K562 (cell line): ENCODE data around the gene SCNN1A. TPM values are rescaled to one million over a fixed set of nuclear protein-coding genes. Genes with fewer than 3 reads are reported as not detected.

Experiments
- BDP1 ChIP-seq: IDR thresholded peaks from 3 replicates; pipeline ENCODE4 v1.6.1; 2011; ENCODE audit not compliant: insufficient read length, insufficient read depth
- KAT2B ChIP-seq: IDR thresholded peaks from one replicate; pipeline ENCODE4 v1.6.1; 2012; ENCODE audit warnings: low read depth, mild to moderate bottlenecking, control low read depth, inconsistent platforms, low read length, moderate library complexity
- KDM1A ChIP-seq, 2 experiments: fragments of 450-650 bp; IDR thresholded peaks; 2 replicates each; pipeline ENCODE4 v1.6.1; 2016; ENCODE audit warnings: mild to moderate bottlenecking in 2 of 2
- LEF1 ChIP-seq: fragments of 450-650 bp; IDR thresholded peaks from 2 replicates; pipeline ENCODE4 v1.6.1; 2016; ENCODE audit warnings: mild to moderate bottlenecking
- NCOA1 ChIP-seq: fragments of 450-650 bp; IDR thresholded peaks from 2 replicates; pipeline ENCODE4 v1.6.1; 2016; ENCODE audit warnings: low read depth
- NELFE ChIP-seq: IDR thresholded peaks from 2 replicates; pipeline ENCODE4 v1.6.1; 2011; ENCODE audit warnings: mild to moderate bottlenecking; ENCODE audit not compliant: insufficient read depth, insufficient read length
- NRF1 ChIP-seq, 2 experiments: fragments of 450-650 bp; IDR thresholded peaks in 1 of 2; conservative IDR thresholded peaks in 1 of 2; 2 replicates each; pipeline ENCODE4 v1.6.1; 2014; ENCODE audit warnings: mild to moderate bottlenecking in 2 of 2
- PHTF2 ChIP-seq: fragments of 250-450 bp; sonication (Bioruptor Pico); IDR thresholded peaks from 2 replicates; pipeline ENCODE4 v1.5.0; 2021; ENCODE audit warnings: mild to moderate bottlenecking
- PTRF ChIP-seq: fragments of 450-650 bp; IDR thresholded peaks from 2 replicates; pipeline ENCODE4 v1.6.1; 2016; ENCODE audit warnings: mild to moderate bottlenecking, missing genetic modification characterization, missing compliant biosample characterization
- RCOR1 ChIP-seq, 2 experiments: IDR thresholded peaks; 2 replicates each; pipeline ENCODE4 v1.6.1; 2012; ENCODE audit warnings: low read depth in 2 of 2, low read length in 2 of 2, borderline replicate concordance in 1 of 2, improper control_type of control experiment in 1 of 2
- SPI1 ChIP-seq: IDR thresholded peaks from 2 replicates; pipeline ENCODE4 v1.6.1; 2011; ENCODE audit warnings: low read depth, low read length, control low read depth, borderline replicate concordance
- TCF3 ChIP-seq: sonication (generic); formaldehyde crosslinking; IDR thresholded peaks from 2 replicates; pipeline ENCODE4 v1.4.0; 2020; ENCODE audit warnings: mild to moderate bottlenecking, missing genetic modification reagents
- TSC22D4 ChIP-seq: fragments of 450-650 bp; IDR thresholded peaks from 2 replicates; pipeline ENCODE4 v1.6.1; 2016; ENCODE audit warnings: missing genetic modification characterization, missing biosample characterization, control low read depth
- polyA plus RNA-seq, 8 experiments: library from polyadenylated mRNA; depleted of rRNA in 4 of 8; stranded (reverse) in 5 of 8; unstranded in 3 of 8; fragments of >200 nt; fragmentation: Nextera tagmentation in 2 of 8; fragmentation: Illumina TruSeq in 1 of 8; extraction: Ambion mirVana in 2 of 8; extraction: Trizol in 1 of 8; gene quantifications; 2 replicates each; pipeline versions ENCODE4 v1.2.1 to v1.2.3, GENCODE V29; 2011 to 2014; ENCODE audit warnings: inconsistent platforms in 1 of 8, missing spikeins in 1 of 8
- total RNA-seq, 7 experiments: library from RNA; depleted of rRNA in 6 of 7; stranded (reverse); fragments of >200 nt in 6 of 7; fragmentation: Illumina TruSeq in 2 of 7; extraction: Trizol in 2 of 7; gene quantifications; 2 replicates each; pipeline versions ENCODE4 v1.2.1 to v1.2.3, GENCODE V29; 2011 to 2021; ENCODE audit warnings: low replicate concordance in 1 of 7
- TF ChIP-seq, protein P1 (sequence below): fragments of 250-450 bp; sonication (Bioruptor Pico); IDR thresholded peaks from 2 replicates; pipeline ENCODE4 v1.4.0; 2020; ENCODE audit warnings: mild to moderate bottlenecking, moderate library complexity
- TF ChIP-seq, protein P2 (sequence below), 2 experiments: fragments of 200-800 bp in 1 of 2; sonication (Bioruptor generic) in 1 of 2; sonication (generic) in 1 of 2; formaldehyde crosslinking in 1 of 2; IDR thresholded peaks in 1 of 2; conservative IDR thresholded peaks in 1 of 2; 2 replicates each; pipeline versions ENCODE4 v1.5.0 to v1.6.1; 2016 to 2020; ENCODE audit warnings: missing compliant biosample characterization in 1 of 2, missing genetic modification characterization in 1 of 2, missing genetic modification reagents in 1 of 2
- TF ChIP-seq, protein P3 (sequence below): sonication (generic); formaldehyde crosslinking; IDR thresholded peaks from 2 replicates; pipeline ENCODE4 v1.8.1; 2022; ENCODE audit warnings: missing genetic modification reagents
- TF ChIP-seq, protein P4 (sequence below): fragments of 450-650 bp; formaldehyde crosslinking; IDR thresholded peaks from 2 replicates; pipeline ENCODE4 v1.4.0; 2020; ENCODE audit warnings: mild to moderate bottlenecking, mixed read lengths
- TF ChIP-seq, protein P5 (sequence below): sonication (generic); formaldehyde crosslinking; IDR thresholded peaks from 2 replicates; pipeline ENCODE4 v1.5.0; 2020; ENCODE audit warnings: missing genetic modification reagents

SCNN1A gene
- total and polyA plus RNA-seq, 9 of the 15 experiments (the other 6 are each of a cell fraction or from before 2014, with no cell fraction given), result 0.15 to 0.49 (median 0.32) TPM; not detected in 5

DNA sequence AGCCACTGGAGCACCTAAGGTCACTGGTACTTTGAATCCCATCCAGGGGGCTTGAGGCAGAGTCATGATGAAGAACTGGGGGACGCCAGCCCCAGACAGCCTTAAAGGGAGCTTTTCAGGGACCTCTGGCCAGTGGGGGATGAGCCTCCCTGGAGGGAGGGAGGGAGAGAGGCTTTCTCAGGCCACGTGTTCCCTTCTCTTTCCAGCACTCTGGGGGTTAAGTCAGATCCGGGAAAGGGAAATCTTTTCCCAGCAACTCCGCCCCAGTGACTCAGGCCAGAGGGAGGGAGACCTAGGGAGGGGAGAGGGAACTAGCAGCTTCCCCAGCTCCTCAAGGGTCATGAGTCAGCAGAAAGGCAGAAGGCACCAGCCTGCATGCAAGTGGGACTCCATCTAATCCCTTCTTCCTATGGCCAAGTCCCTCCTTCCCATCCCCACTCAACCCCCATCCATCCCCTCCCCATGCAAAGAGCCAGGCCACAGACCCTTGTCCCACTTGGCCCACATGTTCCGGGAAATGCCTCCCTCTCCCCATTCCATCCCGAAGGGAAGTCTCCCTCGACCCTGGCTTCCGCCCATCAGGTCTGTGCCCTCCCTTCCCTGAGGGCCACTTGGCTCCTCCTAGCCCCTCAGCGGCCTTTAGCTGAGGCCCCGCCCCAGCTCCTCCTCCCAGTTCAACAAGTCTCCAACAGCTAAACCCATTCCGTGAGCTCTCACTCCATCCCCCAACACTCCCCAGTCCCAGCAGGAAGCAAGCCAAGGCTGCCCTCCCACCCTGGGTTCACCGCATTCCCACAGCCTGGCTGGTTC lies 39.1 kb downstream of the SCNN1A start (continued):
- TF ChIP-seq PTRF (tag) (no peak), NCOA1 (peak; percentile 46), KAT2B (no peak), RCOR1 (IDR thresholded peaks at IDR 0.05; ENCODE audit: borderline replicate concordance in 1 of 2, low read depth in 2 of 2, low read length in 2 of 2) (peak in 1 of 2 experiments; percentile 55; a peak in 3 of 4 replicates), NELFE (no peak), BDP1 (no peak), PHTF2 (CRISPR knock-in tag) (no peak), TCF3 (CRISPR knock-in tag) (peak; percentile 5; the same call in 1 of the 2 replicates), SPI1 (peak; percentile 4; the same call in 1 of the 2 replicates), LEF1 (peak; percentile 20; the same call in 1 of the 2 replicates), KDM1A (IDR thresholded peaks at IDR 0.05) (peak in 1 of 2 experiments; percentile 14; a peak in 2 of 4 replicates), NRF1 (conservative IDR thresholded peaks at IDR 0.05 in 1 of 2, IDR thresholded peaks at IDR 0.05 in 1 of 2) (no peak; a peak in 1 of 4 replicates), TSC22D4 (no peak)
- TF ChIP-seq, protein P1, sequence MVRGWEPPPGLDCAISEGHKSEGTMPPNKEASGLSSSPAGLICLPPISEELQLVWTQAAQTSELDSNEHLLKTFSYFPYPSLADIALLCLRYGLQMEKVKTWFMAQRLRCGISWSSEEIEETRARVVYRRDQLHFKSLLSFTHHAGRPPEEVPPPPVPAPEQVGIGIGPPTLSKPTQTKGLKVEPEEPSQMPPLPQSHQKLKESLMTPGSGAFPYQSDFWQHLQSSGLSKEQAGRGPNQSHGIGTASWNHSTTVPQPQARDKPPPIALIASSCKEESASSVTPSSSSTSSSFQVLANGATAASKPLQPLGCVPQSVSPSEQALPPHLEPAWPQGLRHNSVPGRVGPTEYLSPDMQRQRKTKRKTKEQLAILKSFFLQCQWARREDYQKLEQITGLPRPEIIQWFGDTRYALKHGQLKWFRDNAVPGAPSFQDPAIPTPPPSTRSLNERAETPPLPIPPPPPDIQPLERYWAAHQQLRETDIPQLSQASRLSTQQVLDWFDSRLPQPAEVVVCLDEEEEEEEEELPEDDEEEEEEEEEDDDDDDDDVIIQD (CRISPR knock-in tag), result no peak
- TF ChIP-seq, protein P2, sequence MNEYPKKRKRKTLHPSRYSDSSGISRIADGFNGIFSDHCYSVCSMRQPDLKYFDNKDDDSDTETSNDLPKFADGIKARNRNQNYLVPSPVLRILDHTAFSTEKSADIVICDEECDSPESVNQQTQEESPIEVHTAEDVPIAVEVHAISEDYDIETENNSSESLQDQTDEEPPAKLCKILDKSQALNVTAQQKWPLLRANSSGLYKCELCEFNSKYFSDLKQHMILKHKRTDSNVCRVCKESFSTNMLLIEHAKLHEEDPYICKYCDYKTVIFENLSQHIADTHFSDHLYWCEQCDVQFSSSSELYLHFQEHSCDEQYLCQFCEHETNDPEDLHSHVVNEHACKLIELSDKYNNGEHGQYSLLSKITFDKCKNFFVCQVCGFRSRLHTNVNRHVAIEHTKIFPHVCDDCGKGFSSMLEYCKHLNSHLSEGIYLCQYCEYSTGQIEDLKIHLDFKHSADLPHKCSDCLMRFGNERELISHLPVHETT (CRISPR knock-in tag; conservative IDR thresholded peaks at IDR 0.05 in 1 of 2, IDR thresholded peaks at IDR 0.05 in 1 of 2), result peak in 1 of 2 experiments; percentile 50; a peak in 1 of 4 replicates
- TF ChIP-seq, protein P3, sequence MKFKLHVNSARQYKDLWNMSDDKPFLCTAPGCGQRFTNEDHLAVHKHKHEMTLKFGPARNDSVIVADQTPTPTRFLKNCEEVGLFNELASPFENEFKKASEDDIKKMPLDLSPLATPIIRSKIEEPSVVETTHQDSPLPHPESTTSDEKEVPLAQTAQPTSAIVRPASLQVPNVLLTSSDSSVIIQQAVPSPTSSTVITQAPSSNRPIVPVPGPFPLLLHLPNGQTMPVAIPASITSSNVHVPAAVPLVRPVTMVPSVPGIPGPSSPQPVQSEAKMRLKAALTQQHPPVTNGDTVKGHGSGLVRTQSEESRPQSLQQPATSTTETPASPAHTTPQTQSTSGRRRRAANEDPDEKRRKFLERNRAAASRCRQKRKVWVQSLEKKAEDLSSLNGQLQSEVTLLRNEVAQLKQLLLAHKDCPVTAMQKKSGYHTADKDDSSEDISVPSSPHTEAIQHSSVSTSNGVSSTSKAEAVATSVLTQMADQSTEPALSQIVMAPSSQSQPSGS (CRISPR knock-in tag), result no peak
- TF ChIP-seq, protein P4, sequence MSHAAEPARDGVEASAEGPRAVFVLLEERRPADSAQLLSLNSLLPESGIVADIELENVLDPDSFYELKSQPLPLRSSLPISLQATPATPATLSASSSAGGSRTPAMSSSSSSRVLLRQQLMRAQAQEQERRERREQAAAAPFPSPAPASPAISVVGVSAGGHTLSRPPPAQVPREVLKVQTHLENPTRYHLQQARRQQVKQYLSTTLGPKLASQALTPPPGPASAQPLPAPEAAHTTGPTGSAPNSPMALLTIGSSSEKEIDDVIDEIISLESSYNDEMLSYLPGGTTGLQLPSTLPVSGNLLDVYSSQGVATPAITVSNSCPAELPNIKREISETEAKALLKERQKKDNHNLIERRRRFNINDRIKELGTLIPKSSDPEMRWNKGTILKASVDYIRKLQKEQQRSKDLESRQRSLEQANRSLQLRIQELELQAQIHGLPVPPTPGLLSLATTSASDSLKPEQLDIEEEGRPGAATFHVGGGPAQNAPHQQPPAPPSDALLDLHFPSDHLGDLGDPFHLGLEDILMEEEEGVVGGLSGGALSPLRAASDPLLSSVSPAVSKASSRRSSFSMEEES (CRISPR knock-in tag), result no peak
- TF ChIP-seq, protein P5, sequence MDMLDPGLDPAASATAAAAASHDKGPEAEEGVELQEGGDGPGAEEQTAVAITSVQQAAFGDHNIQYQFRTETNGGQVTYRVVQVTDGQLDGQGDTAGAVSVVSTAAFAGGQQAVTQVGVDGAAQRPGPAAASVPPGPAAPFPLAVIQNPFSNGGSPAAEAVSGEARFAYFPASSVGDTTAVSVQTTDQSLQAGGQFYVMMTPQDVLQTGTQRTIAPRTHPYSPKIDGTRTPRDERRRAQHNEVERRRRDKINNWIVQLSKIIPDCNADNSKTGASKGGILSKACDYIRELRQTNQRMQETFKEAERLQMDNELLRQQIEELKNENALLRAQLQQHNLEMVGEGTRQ (CRISPR knock-in tag), result peak; percentile 69
